Nephron progenitor cell (in vitro differentiated cells): ENCODE results near the gene EIPR1.

Source experiments
- DNase-seq: peaks from one replicate; pipeline ENCODE4 v3.0.0; 2021
- H3K27ac Mint-ChIP-seq: 2 replicates; pipeline ENCODE4 v1.8.0; 2021; ENCODE audit warnings: mild to moderate bottlenecking, moderate library complexity, mixed read lengths
- H3K27me3 Mint-ChIP-seq: 2 replicates; pipeline ENCODE4 v1.8.0; 2021; ENCODE audit warnings: mild to moderate bottlenecking, low read depth, mixed read lengths; ENCODE audit not compliant: poor library complexity
- H3K36me3 Mint-ChIP-seq: 2 replicates; pipeline ENCODE4 v1.8.0; 2021; ENCODE audit warnings: low read depth, mixed read lengths
- H3K4me1 Mint-ChIP-seq: 2 replicates; pipeline ENCODE4 v1.8.0; 2021; ENCODE audit warnings: mixed read lengths
- H3K4me3 Mint-ChIP-seq: 2 replicates; pipeline ENCODE4 v1.8.0; 2021; ENCODE audit warnings: mild to moderate bottlenecking, moderate library complexity, mixed read lengths
- H3K9me3 Mint-ChIP-seq: 2 replicates; pipeline ENCODE4 v1.8.0; 2021; ENCODE audit warnings: mild to moderate bottlenecking, moderate library complexity, mixed read lengths
- TF ChIP-seq, protein P1 (sequence below): fragments of 200-600 bp; sonication (generic); IDR thresholded peaks from 2 replicates; pipeline ENCODE4 v1.5.0; 2021; ENCODE audit warnings: antibody characterized with exemption

Gene EIPR1

DNA sequence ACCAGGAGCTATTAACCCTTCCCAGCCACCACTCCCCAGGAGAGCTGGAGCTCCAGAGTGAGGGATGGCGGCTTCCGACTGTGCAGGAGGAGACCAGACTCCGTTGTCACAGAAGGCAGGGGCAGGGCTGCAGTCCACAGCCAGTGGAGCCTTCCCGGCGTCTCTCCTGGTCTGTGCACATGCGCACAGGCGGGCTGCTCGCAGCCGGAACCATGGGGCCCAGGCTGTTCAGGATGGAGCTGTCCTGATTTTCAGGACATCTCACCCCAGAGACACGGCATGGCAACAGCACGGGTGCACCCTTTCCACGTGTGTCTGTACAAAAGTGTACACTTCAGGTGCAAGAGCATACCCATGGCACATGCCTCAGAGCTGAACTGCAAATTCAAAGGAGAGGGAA, 28.9 kb downstream of the EIPR1 start:
- TF ChIP-seq, protein P1, sequence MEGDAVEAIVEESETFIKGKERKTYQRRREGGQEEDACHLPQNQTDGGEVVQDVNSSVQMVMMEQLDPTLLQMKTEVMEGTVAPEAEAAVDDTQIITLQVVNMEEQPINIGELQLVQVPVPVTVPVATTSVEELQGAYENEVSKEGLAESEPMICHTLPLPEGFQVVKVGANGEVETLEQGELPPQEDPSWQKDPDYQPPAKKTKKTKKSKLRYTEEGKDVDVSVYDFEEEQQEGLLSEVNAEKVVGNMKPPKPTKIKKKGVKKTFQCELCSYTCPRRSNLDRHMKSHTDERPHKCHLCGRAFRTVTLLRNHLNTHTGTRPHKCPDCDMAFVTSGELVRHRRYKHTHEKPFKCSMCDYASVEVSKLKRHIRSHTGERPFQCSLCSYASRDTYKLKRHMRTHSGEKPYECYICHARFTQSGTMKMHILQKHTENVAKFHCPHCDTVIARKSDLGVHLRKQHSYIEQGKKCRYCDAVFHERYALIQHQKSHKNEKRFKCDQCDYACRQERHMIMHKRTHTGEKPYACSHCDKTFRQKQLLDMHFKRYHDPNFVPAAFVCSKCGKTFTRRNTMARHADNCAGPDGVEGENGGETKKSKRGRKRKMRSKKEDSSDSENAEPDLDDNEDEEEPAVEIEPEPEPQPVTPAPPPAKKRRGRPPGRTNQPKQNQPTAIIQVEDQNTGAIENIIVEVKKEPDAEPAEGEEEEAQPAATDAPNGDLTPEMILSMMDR, result no peak
- H3K4me1 Mint-ChIP-seq, result peaks cover 4% of the 10 kb centered on the region
- DNase-seq, result no peak
- no peak overlapping the region for H3K27ac Mint-ChIP-seq
- no peak overlapping the region for H3K4me3 Mint-ChIP-seq
- H3K27me3 Mint-ChIP-seq, result no peaks in the 10 kb centered on the region
- peaks cover 17% of the 10 kb centered on the region for H3K9me3 Mint-ChIP-seq
- H3K36me3 Mint-ChIP-seq, result peaks cover 66% of the 10 kb centered on the region

DNA sequence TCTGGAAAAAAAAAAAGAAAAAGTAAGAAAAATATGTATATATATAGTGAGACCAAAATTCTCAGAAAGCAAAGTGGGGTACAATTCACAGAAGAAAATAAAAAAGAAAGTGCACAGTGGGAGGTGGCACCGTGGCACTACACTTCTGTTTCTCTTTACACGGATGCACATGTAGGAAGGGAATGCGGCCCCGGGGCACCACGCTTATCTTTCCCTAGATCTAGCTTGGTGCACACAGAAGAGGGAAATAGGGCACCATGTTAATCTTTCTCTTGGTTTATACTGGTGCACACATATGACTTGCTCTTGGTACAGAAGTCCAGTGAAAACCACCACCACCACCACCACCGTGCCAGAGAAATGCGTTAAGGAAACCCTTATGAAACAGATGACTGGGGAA, 32.0 kb downstream of the EIPR1 start:
- Mint-ChIP-seq H3K27ac (no peak overlapping the region), H3K27me3 (no peaks in the 10 kb centered on the region), H3K36me3 (peaks cover 40% of the 10 kb centered on the region), H3K4me1 (peaks cover 4% of the 10 kb centered on the region), H3K9me3 (peaks cover 9% of the 10 kb centered on the region), H3K4me3 (no peak overlapping the region)
- TF ChIP-seq, protein P1, result no peak
- no peak for DNase-seq

DNA sequence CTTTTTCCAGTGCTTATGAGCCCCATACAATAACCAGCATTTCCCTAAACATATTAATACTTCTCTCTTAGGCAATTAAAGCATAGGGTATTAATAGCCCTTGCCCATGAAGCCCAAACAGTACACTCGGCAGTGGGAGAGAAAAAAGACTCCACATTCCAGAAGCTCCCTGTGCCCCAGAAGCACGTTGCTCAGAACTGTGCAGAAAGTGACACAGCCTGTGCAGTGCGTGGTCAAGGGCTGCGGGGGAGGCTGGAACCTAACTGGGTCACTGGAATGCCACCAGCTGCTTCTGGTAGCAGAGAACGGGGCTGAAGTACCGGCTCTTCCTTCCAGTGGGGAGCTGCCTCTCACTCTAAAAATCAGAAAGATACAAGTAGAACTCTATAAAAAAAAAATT, 32.7 kb downstream of the EIPR1 start:
- no peak overlapping the region for H3K27ac Mint-ChIP-seq

DNA sequence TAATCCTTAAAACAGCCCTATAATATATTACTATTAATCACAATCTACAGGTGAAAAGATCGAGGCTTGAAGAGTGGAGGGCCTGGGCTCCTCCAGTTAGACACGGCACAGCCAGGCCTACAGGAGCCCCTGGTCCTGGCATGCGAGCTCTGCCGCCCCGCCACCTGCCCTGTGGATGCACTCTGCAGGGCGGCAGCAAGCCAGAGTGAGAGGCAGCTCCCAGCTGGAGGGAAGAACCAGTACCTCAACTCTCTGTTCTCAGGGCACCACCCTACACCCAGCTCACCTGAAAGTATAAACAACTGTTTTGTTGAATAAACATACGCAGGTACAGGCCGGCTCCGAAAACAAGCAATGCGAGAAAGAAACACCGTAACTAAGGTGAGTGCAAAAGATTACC, 34.6 kb downstream of the EIPR1 start:
- peaks cover 4% of the 10 kb centered on the region for H3K4me1 Mint-ChIP-seq

More for the DNA sequence above, 32.7 kb downstream of the EIPR1 start:
- DNase-seq, result no peak
- TF ChIP-seq, protein P1, result no peak
- peaks cover 4% of the 10 kb centered on the region for H3K4me1 Mint-ChIP-seq
- no peak overlapping the region for H3K4me3 Mint-ChIP-seq
- H3K9me3 Mint-ChIP-seq, result peaks cover 4% of the 10 kb centered on the region
- peaks cover 40% of the 10 kb centered on the region for H3K36me3 Mint-ChIP-seq
- no peaks in the 10 kb centered on the region for H3K27me3 Mint-ChIP-seq

DNA sequence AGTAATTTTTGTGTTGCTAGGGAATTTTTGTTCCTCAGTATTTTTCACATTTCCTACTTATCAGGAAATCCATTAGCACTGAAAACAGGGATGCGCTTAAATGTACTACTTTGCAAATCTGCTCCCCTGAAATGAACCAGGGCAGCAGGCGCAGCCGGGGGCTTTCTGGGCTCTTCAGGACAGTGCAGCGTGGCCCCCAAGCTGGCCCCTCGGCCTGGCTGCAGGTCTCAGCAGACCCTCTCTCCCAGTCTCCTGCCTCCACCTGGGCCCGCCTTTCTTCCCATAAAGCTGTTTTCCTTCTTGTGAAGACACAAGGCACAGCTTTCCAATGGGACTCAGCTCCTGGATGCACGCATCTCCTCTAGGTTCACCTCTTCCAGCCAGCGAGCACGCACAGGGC, 35.3 kb downstream of the EIPR1 start:
- Mint-ChIP-seq H3K36me3 (peaks cover 30% of the 10 kb centered on the region), H3K9me3 (peaks cover 1% of the 10 kb centered on the region), H3K4me3 (no peak overlapping the region), H3K27ac (peak overlapping the region; percentile 60), H3K27me3 (no peaks in the 10 kb centered on the region), H3K4me1 (no peaks in the 10 kb centered on the region)
- TF ChIP-seq, protein P1, result no peak
- DNase-seq, result no peak

More for the DNA sequence above, 34.6 kb downstream of the EIPR1 start:
- no peak overlapping the region for H3K4me3 Mint-ChIP-seq
- peaks cover 30% of the 10 kb centered on the region for H3K36me3 Mint-ChIP-seq
- DNase-seq, result no peak
- peaks cover 4% of the 10 kb centered on the region for H3K9me3 Mint-ChIP-seq
- TF ChIP-seq, protein P1, result no peak
- no peaks in the 10 kb centered on the region for H3K27me3 Mint-ChIP-seq
- H3K27ac Mint-ChIP-seq, result peak overlapping the region; percentile 81

DNA sequence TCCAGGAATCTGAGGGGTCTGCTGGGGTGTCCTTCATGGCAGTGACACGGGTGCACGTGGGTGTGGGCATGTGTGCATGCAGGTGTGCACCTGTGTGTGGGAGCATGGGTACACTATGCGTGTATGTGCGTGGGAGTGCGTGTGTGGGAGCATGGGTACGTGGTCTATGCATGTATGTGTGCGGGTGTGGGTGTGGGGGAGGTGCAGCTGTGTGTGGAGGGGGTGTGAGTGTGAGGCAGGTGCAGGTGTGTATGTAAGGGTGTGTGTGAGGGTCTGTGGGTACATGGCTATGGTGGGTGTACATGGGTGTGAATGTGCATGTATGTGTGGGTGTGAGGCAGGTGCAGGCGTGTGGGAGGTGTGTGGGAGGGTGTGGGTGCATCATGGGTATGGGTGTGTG, 36.3 kb downstream of the EIPR1 start:
- no peak for DNase-seq
- Mint-ChIP-seq H3K9me3 (no peaks in the 10 kb centered on the region), H3K4me3 (no peak overlapping the region), H3K36me3 (peaks cover 24% of the 10 kb centered on the region), H3K27me3 (no peaks in the 10 kb centered on the region), H3K27ac (no peak overlapping the region), H3K4me1 (no peaks in the 10 kb centered on the region)
- TF ChIP-seq, protein P1, result no peak
